Kidney capillary endothelial cell (primary cell): ENCODE results near the gene ZNF765.
"Not testable (repeated sequence)": the region's sequence is repeated elsewhere in the genome, so short reads cannot be mapped to it uniquely, and the experiment has no call there.

ENCODE experiments used
- DNase-seq: peaks from one replicate; pipeline ENCODE4 v3.0.0-alpha.2; 2018; ENCODE audit warnings: low spot score

ZNF765 gene

GRCh38 chr19:53422551-53422950, 27.6 kb downstream of the ZNF765 start:
- no peak for DNase-seq

- not testable (repeated sequence) for DNase-seq
Measured at GRCh38 chr19:53423074-53423473, 28.1 kb downstream of the ZNF765 start.

GRCh38 chr19:53423680-53424079, 28.7 kb downstream of the ZNF765 start:
- DNase-seq, result not testable (repeated sequence)

GRCh38 chr19:53424968-53425597, 30.1 kb downstream of the ZNF765 start:
- peak; percentile 60 for DNase-seq

GRCh38 chr19:53431399-53432087, 36.6 kb downstream of the ZNF765 start, which contains the start of gene ZNF761:
ZNF761 (plus strand) TSS chr19:53431984; CDS start chr19:53447269, 15,285 bp downstream.
- DNase-seq, result peak; percentile 87

GRCh38 chr19:53432088-53432661, 37.2 kb downstream of the ZNF765 start:
- DNase-seq, result peak; percentile 1

- not testable (repeated sequence) for DNase-seq
Measured at GRCh38 chr19:53443809-53444208, 48.9 kb downstream of the ZNF765 start.

GRCh38 chr19:53447196-53447595, 52.2 kb downstream of the ZNF765 start:
- not testable (repeated sequence) for DNase-seq

- DNase-seq, result no peak
Measured at GRCh38 chr19:53455828-53456227, 60.9 kb downstream of the ZNF765 start.

- DNase-seq, result not testable (repeated sequence)
Measured at GRCh38 chr19:53460131-53460721, 65.3 kb downstream of the ZNF765 start.

- DNase-seq, result no peak
Measured at GRCh38 chr19:53461866-53462265, 66.9 kb downstream of the ZNF765 start.

- DNase-seq, result no peak
Measured at GRCh38 chr19:53462861-53463260, 67.9 kb downstream of the ZNF765 start.

GRCh38 chr19:53463263-53463662, 68.3 kb downstream of the ZNF765 start:
- no peak for DNase-seq

GRCh38 chr19:53466726-53467484, 72.0 kb downstream of the ZNF765 start:
- DNase-seq, result no peak

GRCh38 chr19:53467485-53468262, 72.7 kb downstream of the ZNF765 start, which contains the start of gene ZNF813:
ZNF813 (plus strand) TSS chr19:53467733; CDS start chr19:53483823, 16,090 bp downstream.
- DNase-seq, result peak; percentile 75

GRCh38 chr19:53468628-53469027, 73.7 kb downstream of the ZNF765 start:
- DNase-seq, result not testable (repeated sequence)

GRCh38 chr19:53471916-53472315, 77.0 kb downstream of the ZNF765 start:
- DNase-seq, result no peak

GRCh38 chr19:53474832-53475231, 79.9 kb downstream of the ZNF765 start:
- not testable (repeated sequence) for DNase-seq

- not testable (repeated sequence) for DNase-seq
Measured at GRCh38 chr19:53475470-53475869, 80.5 kb downstream of the ZNF765 start.
